Activated naive CD8-positive, alpha-beta T cell treated with anti-CD3 and anti-CD28 coated beads, Interleukin-2, amount 10 ng/mL, durations not matched to agents 7 days and 5 days (primary cell): ENCODE measurements around the gene CSF1. TPM values are rescaled to one million over a fixed set of nuclear protein-coding genes. Genes with fewer than 3 reads are reported as not detected.
A peak's percentile ranks its signal among the peaks of the same experiment; 100 is the strongest.
"Not testable (repeated sequence)": the region's sequence is repeated elsewhere in the genome, so short reads cannot be mapped to it uniquely, and the experiment has no call there.

Experiments used
- ATAC-seq: fragments of 150-1000 bp; cut with Tn5 transposase; one replicate; pipeline ENCODE4 v1.10.0; 2021; ENCODE audit warnings: low read depth, moderate library complexity
- POLR2A ChIA-PET: fragments of 350-600 bp; sonication (Branson Sonifier 250); formaldehyde crosslinking; loops from one replicate; lab custom pipeline; 2021; ENCODE audit warnings: antibody characterized with exemption; lab: Charles Lee
- DNase-seq: peaks from one replicate; pipeline ENCODE4 v3.0.0; 2021
- H3K27ac Mint-ChIP-seq: one replicate; pipeline ENCODE4 v1.8.0; 2022; ENCODE audit warnings: mild to moderate bottlenecking, mixed read lengths
- H3K27me3 Mint-ChIP-seq: one replicate; pipeline ENCODE4 v1.8.0; 2022; ENCODE audit warnings: mild to moderate bottlenecking, moderate library complexity, mixed read lengths
- H3K36me3 Mint-ChIP-seq: one replicate; pipeline ENCODE4 v1.8.0; 2021; ENCODE audit warnings: mild to moderate bottlenecking, mixed read lengths
- H3K4me1 Mint-ChIP-seq: one replicate; pipeline ENCODE4 v1.8.0; 2021; ENCODE audit warnings: mixed read lengths
- H3K4me3 Mint-ChIP-seq: one replicate; pipeline ENCODE4 v1.8.0; 2022; ENCODE audit warnings: mild to moderate bottlenecking, moderate library complexity, mixed read lengths
- H3K9me3 Mint-ChIP-seq: one replicate; pipeline ENCODE4 v1.8.0; 2021; ENCODE audit warnings: mixed read lengths
- total RNA-seq, 2 experiments: library from RNA; stranded (reverse); gene quantifications; one replicate each; pipeline ENCODE4 v1.2.3, GENCODE V29; 2021

CSF1 gene, protein sequence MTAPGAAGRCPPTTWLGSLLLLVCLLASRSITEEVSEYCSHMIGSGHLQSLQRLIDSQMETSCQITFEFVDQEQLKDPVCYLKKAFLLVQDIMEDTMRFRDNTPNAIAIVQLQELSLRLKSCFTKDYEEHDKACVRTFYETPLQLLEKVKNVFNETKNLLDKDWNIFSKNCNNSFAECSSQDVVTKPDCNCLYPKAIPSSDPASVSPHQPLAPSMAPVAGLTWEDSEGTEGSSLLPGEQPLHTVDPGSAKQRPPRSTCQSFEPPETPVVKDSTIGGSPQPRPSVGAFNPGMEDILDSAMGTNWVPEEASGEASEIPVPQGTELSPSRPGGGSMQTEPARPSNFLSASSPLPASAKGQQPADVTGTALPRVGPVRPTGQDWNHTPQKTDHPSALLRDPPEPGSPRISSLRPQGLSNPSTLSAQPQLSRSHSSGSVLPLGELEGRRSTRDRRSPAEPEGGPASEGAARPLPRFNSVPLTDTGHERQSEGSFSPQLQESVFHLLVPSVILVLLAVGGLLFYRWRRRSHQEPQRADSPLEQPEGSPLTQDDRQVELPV
- 10 to 100 TPM; 42.7 to 45.1 TPM for total RNA-seq

DNA sequence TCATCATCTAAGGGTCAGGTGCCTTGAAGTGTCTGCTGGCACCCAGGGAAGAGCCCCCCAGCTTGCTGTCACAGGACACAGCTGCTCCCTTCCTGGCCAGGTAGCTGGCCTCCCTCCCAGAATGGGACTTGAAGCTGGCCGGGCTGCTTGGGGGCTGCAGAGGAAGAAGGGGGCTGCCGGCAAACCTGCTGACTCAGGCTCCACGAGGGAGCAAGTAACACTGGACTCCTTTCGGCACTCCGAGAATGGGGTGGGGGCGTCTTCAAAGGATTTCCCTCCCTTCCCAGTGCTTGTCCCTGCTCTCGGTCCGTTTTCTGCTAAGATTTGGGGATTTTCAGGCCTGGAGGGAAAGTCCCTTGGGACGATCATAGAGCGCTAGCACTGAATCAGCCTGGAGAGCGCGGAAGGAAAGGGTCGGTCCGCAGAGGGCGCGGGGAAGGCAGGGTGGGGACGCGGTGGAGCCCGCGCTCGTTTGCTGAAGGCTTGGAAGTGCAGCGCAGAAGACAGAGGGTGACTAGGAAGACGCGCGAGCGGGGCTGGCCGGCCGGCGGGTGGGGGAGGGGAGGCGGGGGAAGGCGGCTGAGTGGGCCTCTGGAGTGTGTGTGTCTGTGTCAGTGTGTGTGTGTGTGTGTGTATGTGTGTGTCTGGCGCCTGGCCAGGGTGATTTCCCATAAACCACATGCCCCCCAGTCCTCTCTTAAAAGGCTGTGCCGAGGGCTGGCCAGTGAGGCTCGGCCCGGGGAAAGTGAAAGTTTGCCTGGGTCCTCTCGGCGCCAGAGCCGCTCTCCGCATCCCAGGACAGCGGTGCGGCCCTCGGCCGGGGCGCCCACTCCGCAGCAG lies at the start of gene CSF1:
Gene CSF1 (plus strand): TSS at position 727 of the 840 bp plus-strand sequence. CDS start 175 bp downstream, outside the sequence.
- H3K27ac Mint-ChIP-seq = peak within 1 kb of the TSS; percentile 97
- DNase-seq (peak; percentile 74), ATAC-seq (peak; percentile 45)
- POLR2A ChIA-PET = interaction anchor here (0.6 to 3.3 kb wide), 8 partner anchors 12 to 413 kb away, joined by 3 to 17 read pairs (median 4); no protein-coding TSS in a partner anchor
- no peaks in the 10 kb centered on the region for H3K27me3 Mint-ChIP-seq
- H3K9me3 Mint-ChIP-seq = no peaks in the 10 kb centered on the region
- peaks cover 75% of the 10 kb centered on the region for H3K4me1 Mint-ChIP-seq
- peaks cover 19% of the 10 kb centered on the region for H3K36me3 Mint-ChIP-seq
- peak within 1 kb of the TSS; percentile 96 for H3K4me3 Mint-ChIP-seq

DNA sequence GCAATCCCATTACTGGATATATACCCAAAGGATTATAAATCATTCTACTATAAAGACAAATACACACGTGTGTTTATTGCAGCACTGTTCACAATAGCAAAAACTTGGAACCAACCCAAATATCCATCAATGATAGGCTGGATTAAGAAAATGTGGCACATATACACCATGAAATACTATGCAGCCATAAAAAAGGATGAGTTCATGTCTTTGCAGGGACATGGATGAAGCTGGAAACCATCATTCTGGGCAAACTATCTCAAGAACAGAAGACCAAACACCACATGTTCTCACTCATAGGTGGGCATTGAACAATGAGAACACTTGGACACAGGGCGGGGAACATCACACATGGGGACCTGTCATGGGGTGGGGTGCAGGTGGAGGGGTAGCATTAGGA lies 49.0 kb upstream of the CSF1 start:
- H3K36me3 Mint-ChIP-seq = peaks cover 12% of the 10 kb centered on the region
- H3K4me3 Mint-ChIP-seq, POLR2A ChIA-PET, H3K27ac Mint-ChIP-seq, ATAC-seq, DNase-seq: not testable (repeated sequence)
- H3K27me3 Mint-ChIP-seq = peaks cover 12% of the 10 kb centered on the region
- H3K9me3 Mint-ChIP-seq = peaks cover 26% of the 10 kb centered on the region
- H3K4me1 Mint-ChIP-seq = peaks cover 11% of the 10 kb centered on the region

- POLR2A ChIA-PET = no interaction called here
- H3K9me3 Mint-ChIP-seq = peaks cover 24% of the 10 kb centered on the region
- DNase-seq = no peak
- peaks cover 11% of the 10 kb centered on the region for H3K4me1 Mint-ChIP-seq
- H3K27me3 Mint-ChIP-seq = peaks cover 9% of the 10 kb centered on the region
- no peak for ATAC-seq
- peaks cover 15% of the 10 kb centered on the region for H3K36me3 Mint-ChIP-seq
- H3K4me3 Mint-ChIP-seq = peak overlapping the region; percentile 18
- peak overlapping the region; percentile 67 for H3K27ac Mint-ChIP-seq
Observed at GRCh38 chr1:109863667-109864046, 47.0 kb upstream of the CSF1 start.

DNA sequence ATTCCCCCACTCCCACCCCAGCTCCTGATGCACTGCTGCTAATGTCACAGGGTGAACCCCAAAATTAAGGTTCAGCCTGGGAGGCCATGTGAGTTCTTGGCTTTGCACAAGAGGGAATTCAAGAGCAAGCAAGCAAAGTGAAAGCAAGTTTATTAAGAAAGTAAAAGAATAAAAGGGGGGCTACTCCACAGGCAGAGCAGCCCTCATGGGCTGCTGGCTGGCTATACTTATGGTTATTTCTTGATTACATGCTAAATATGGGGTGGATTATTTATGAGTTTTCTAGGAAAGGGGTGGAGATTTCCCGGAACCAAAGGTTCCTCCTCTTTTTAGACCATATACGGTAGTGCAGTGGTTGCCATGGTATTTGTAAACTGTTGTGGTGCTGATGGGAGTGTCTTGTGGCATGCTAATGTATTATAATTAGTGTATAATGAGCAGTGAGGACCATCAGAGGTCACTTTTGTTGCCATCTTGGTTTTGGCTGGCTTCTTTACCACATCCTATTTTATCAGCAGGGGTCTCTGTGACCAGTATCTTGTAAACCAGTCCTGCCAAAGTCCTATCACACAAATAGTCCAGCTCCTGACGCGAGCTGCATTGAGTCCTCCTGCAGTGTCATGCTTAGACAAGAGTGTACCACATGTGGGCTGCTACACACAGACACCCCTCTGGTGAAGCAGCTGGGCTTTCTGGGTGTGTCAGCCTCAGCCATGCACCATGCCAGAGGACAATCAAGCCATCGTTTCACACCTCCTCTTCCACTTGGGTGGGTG lies 46.4 kb upstream of the CSF1 start:
- Mint-ChIP-seq H3K4me1 (peaks cover 11% of the 10 kb centered on the region), H3K4me3 (peak overlapping the region; percentile 18), H3K27ac (peak overlapping the region; percentile 67), H3K36me3 (peaks cover 15% of the 10 kb centered on the region), H3K9me3 (peaks cover 24% of the 10 kb centered on the region), H3K27me3 (peaks cover 9% of the 10 kb centered on the region)
- peak; percentile 54 for ATAC-seq
- POLR2A ChIA-PET = no interaction called here
- no peak for DNase-seq

DNA sequence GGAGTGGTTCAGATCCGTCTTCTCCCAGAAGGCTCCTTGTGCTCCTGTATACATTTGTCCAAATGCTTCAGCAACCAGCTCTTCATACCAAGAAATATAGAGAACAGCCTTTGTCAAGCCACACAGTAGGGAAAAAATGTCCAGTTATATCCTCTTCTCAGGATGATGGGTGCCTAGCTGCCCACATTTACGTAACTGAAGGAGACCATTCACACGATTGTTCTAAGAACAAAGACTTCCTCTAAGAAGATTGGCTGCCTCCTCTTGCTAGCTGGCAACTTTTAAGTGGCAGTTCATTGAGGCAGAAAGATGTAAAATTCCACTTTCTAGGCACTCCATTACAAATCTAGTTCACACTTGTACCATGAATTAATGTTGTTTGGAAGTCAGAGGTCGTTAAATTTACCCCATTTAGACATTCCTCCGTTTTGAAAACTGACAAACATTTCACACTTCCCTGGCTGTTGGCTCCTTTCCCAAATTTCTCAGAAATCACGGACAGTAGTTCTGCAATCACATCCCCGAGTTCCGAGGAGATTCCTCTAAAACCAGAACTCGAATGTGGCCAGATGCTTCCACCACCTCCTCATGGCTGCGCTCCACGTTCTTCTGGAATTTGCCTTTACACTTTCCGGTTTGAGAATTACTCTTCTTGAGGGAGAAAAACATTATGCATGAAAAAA lies 45.6 kb upstream of the CSF1 start:
- POLR2A ChIA-PET = no interaction called here
- Mint-ChIP-seq H3K27ac (no peak overlapping the region), H3K4me1 (peaks cover 9% of the 10 kb centered on the region), H3K27me3 (peaks cover 4% of the 10 kb centered on the region), H3K36me3 (peaks cover 9% of the 10 kb centered on the region), H3K9me3 (peaks cover 20% of the 10 kb centered on the region), H3K4me3 (no peak overlapping the region)
- ATAC-seq (no peak), DNase-seq (no peak)

DNA sequence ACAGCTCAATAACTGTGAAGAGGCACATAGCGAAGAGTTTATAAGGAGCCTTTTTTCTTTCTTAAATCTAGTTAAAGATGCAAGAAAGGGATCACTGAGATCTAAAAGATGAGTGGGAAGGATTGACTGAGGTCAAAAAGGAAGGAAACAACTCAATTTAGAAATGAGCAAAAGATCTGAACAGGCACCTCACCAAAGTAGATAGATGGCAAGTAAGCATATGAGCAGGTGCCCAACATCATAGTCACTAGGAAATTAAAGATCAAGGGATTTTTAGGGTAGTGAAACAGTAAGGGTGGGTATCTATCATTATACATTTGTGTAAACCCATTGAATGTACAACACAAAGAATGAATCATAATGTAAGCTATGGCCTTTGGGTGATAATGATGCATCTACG lies 44.6 kb upstream of the CSF1 start:
- H3K27me3 Mint-ChIP-seq = no peaks in the 10 kb centered on the region
- peaks cover 7% of the 10 kb centered on the region for H3K36me3 Mint-ChIP-seq
- no peak overlapping the region for H3K4me3 Mint-ChIP-seq
- H3K27ac Mint-ChIP-seq = no peak overlapping the region
- peaks cover 18% of the 10 kb centered on the region for H3K9me3 Mint-ChIP-seq
- ATAC-seq (no peak), DNase-seq (no peak)
- POLR2A ChIA-PET = no interaction called here
- peaks cover 9% of the 10 kb centered on the region for H3K4me1 Mint-ChIP-seq

DNA sequence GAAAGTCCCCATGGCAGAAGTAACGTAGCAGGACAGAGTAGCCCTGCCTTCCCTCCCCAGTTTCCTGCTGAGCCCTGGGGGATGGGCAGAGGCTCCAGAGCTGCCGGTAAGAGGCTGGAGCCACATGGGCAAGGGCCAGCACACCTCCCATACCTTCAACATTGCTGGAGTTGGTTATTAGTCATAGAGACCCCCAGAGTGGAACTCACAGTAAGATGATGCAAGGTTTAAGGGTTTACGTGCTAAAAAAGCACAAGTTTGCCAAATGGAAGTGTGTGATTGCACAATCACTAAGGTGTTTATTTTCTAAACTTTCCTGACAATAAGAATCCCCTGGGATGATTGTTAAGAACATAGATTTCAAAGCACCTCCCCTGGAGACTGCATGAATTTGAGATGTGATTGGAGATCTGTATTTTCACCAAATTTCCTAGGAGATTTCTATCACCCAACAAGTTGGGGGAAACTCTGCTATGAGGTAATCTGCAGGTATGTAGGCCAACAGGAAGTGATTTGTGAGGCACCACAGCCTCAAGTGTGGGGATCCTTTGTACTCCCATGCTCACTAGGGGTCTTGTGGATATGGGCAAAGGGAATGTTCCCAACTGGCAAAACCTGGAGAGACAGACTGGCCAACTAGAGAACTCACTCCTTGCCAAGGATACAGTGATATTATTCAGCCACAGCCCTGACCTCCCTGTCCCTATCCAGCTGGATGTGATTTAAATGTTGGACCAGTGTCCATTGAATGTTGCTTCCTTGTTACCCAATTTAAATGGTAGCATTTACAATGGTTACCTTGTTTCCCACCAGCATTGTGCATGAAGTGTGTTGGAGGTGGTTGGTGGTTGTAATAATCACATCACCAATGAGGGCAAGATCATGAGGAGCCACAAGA lies 37.1 kb upstream of the CSF1 start:
- Mint-ChIP-seq H3K27ac (peak overlapping the region; percentile 36), H3K4me1 (peaks cover 11% of the 10 kb centered on the region), H3K4me3 (no peak overlapping the region), H3K27me3 (peaks cover 16% of the 10 kb centered on the region), H3K9me3 (no peaks in the 10 kb centered on the region), H3K36me3 (no peaks in the 10 kb centered on the region)
- no peak for DNase-seq
- no peak for ATAC-seq
- POLR2A ChIA-PET = no interaction called here

GRCh38 chr1:109874445-109874844 lies 36.2 kb upstream of the CSF1 start:
- H3K4me1 Mint-ChIP-seq = peaks cover 11% of the 10 kb centered on the region
- ATAC-seq = no peak
- H3K36me3 Mint-ChIP-seq = no peaks in the 10 kb centered on the region
- no peaks in the 10 kb centered on the region for H3K9me3 Mint-ChIP-seq
- POLR2A ChIA-PET = no interaction called here
- H3K27ac Mint-ChIP-seq = no peak overlapping the region
- H3K4me3 Mint-ChIP-seq = no peak overlapping the region
- H3K27me3 Mint-ChIP-seq = peaks cover 16% of the 10 kb centered on the region
- no peak for DNase-seq

DNA sequence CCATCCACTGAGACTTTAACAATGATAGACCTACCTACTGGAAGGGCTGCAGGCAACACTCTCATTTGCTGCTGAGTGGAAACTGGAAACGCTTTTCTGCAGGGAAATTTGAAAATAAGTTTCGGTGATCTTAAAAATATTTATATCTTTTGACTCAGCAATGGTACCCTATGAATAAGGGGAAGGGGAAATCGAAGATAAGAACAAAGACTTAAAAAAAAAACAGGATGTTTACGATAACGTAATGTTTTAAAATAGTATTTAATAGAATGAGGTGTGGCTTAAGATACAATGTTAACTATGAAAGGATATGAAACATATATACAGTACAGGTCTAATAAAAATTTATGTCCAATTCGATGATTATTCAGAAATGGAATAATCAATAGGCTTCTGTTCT lies 34.8 kb upstream of the CSF1 start:
- no peak overlapping the region for H3K4me3 Mint-ChIP-seq
- no peaks in the 10 kb centered on the region for H3K9me3 Mint-ChIP-seq
- ATAC-seq = no peak
- POLR2A ChIA-PET = no interaction called here
- peaks cover 14% of the 10 kb centered on the region for H3K4me1 Mint-ChIP-seq
- H3K27ac Mint-ChIP-seq = no peak overlapping the region
- DNase-seq = no peak
- no peaks in the 10 kb centered on the region for H3K36me3 Mint-ChIP-seq
- H3K27me3 Mint-ChIP-seq = peaks cover 16% of the 10 kb centered on the region

- peaks cover 13% of the 10 kb centered on the region for H3K27me3 Mint-ChIP-seq
- H3K9me3 Mint-ChIP-seq = no peaks in the 10 kb centered on the region
- H3K27ac Mint-ChIP-seq = no peak overlapping the region
- no peak overlapping the region for H3K4me3 Mint-ChIP-seq
- H3K36me3 Mint-ChIP-seq = no peaks in the 10 kb centered on the region
- H3K4me1 Mint-ChIP-seq = peaks cover 14% of the 10 kb centered on the region
- DNase-seq = no peak
- no peak for ATAC-seq
- POLR2A ChIA-PET = interaction anchor here (2.1 kb wide), 1 partner anchor 30 kb away, joined by 4 read pairs; no protein-coding TSS in a partner anchor
Observed at GRCh38 chr1:109876617-109877316, 33.9 kb upstream of the CSF1 start.

DNA sequence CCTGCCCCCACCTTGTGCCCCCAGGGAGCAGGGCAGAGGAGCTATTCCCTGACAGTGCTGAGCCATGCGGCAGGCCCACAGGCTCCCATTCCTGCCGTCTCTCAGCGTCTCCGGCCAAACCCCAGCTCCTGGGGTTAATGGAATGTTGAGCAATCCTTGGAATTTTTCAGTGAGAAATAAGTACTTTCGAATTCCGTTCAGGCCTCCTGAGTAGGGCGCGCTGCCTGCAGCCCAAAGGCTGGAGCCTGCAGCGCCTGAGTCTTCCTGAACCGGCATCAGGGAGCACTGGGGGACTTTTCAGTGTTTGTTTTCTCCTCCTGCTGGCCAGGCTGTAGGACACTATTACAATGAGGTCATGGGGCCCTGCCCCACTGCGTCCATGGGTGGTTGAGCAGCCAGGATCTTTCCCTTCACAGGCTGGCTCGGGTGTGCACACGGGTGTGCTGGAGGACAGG lies 33.3 kb upstream of the CSF1 start:
- H3K27me3 Mint-ChIP-seq = peaks cover 13% of the 10 kb centered on the region
- no peak overlapping the region for H3K27ac Mint-ChIP-seq
- no peaks in the 10 kb centered on the region for H3K9me3 Mint-ChIP-seq
- DNase-seq = no peak
- H3K4me3 Mint-ChIP-seq = no peak overlapping the region
- POLR2A ChIA-PET = interaction anchor here (2.1 kb wide), 1 partner anchor 29 kb away, joined by 4 read pairs; no protein-coding TSS in a partner anchor
- peaks cover 14% of the 10 kb centered on the region for H3K4me1 Mint-ChIP-seq
- H3K36me3 Mint-ChIP-seq = no peaks in the 10 kb centered on the region
- no peak for ATAC-seq
